GM10266 (cell line): ENCODE results near the gene PTH2.
"Not testable (repeated sequence)": the region's sequence is repeated elsewhere in the genome, so short reads cannot be mapped to it uniquely, and the experiment has no call there.

Experiments
- DNase-seq: peaks from one replicate; pipeline ENCODE4 v3.0.0; 2012; ENCODE audit errors: extremely low spot score
- TF ChIP-seq, protein P1 (sequence below): IDR thresholded peaks from 2 replicates; pipeline ENCODE4 v1.5.1; 2012; ENCODE audit warnings: mild to moderate bottlenecking, low read depth; ENCODE audit not compliant: control insufficient read depth, insufficient read depth; ENCODE audit errors: missing control alignments

PTH2 gene

DNA sequence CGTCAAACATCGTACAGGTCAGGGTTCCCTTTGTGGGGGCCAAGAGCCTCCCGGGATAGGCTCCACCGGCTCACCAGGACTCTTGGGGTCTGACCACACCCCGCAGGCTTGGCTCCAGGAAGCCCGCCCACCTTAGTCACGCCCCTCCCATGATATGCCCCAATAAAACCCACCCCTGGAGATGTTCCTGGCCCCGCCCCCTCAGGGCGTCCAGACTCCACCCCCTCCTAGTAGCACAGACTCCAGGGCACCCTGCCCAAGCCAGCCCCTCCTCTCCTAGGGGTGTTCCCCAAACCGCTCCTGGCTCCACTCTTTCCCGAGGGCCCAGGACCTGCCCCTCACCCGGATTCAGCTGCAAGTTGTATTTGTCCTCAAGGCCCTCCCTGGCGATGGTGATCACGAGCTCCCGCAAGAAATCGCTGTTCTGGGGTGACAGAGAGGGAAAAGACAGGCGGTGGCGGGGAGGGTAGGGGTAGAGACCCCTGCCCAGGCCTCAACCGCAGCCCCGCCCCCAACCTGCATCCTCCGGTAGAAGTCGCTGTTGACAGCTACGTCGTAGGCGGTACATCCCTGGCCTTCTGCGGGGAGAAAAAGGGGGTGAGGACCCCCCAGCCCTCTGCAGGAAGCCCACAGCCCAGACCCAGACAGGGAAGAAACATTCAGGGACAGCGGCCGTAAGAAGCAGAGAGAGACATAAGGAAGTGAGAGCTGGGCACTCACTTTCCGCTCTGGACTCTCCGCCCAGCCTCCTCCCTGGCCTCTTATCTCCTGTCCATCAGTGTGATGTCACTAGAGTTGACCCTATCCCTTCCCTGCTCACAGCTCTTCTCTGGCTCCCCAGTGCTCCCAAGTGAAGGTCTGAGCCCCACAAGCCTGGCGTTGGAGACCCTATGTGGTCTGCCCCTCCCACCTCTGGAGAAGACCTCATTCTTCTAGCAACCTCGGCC, 24.5 kb upstream of the PTH2 start:
- TF ChIP-seq, protein P1, sequence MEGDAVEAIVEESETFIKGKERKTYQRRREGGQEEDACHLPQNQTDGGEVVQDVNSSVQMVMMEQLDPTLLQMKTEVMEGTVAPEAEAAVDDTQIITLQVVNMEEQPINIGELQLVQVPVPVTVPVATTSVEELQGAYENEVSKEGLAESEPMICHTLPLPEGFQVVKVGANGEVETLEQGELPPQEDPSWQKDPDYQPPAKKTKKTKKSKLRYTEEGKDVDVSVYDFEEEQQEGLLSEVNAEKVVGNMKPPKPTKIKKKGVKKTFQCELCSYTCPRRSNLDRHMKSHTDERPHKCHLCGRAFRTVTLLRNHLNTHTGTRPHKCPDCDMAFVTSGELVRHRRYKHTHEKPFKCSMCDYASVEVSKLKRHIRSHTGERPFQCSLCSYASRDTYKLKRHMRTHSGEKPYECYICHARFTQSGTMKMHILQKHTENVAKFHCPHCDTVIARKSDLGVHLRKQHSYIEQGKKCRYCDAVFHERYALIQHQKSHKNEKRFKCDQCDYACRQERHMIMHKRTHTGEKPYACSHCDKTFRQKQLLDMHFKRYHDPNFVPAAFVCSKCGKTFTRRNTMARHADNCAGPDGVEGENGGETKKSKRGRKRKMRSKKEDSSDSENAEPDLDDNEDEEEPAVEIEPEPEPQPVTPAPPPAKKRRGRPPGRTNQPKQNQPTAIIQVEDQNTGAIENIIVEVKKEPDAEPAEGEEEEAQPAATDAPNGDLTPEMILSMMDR = no peak
- DNase-seq = no peak

- DNase-seq = no peak
- TF ChIP-seq, protein P1 = peak; percentile 10
Measured at GRCh38 chr19:49445997-49446396, 22.8 kb upstream of the PTH2 start.

DNA sequence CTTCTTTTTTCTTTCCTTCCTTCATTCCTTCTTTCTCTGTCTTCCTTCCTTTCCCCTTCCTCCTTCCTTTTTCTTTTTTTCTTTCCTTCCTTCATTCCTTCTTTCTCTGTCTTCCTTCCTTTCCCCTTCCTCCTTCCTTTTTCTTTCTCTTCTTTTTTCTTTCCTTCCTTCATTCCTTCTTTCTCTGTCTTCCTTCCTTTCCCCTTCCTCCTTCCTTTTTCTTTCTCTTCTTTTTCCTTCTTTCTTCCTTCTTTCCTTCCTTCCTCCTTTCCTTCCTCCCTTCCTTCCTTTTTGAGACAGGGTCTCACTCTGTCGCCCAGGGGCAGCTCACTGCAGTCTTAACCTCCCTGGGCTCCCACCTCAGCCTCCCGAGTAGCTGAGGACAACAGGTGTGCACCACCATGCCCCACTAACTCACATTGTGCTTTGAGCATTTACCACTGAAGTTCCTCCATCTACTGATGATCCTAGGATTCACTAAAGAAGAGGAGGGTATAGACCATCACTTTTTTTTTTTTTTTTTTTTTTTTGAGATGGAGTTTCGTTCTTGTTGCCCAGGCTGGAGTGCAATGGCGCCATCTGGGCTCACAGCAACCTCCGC, 21.0 kb upstream of the PTH2 start:
- not testable (repeated sequence) for DNase-seq

GRCh38 chr19:49443366-49444099, 20.3 kb upstream of the PTH2 start:
- TF ChIP-seq, protein P1 = peak; percentile 97
- DNase-seq = peak; percentile 94

GRCh38 chr19:49442771-49443365, 19.6 kb upstream of the PTH2 start:
- DNase-seq = peak; percentile 86
- TF ChIP-seq, protein P1 = no peak

DNA sequence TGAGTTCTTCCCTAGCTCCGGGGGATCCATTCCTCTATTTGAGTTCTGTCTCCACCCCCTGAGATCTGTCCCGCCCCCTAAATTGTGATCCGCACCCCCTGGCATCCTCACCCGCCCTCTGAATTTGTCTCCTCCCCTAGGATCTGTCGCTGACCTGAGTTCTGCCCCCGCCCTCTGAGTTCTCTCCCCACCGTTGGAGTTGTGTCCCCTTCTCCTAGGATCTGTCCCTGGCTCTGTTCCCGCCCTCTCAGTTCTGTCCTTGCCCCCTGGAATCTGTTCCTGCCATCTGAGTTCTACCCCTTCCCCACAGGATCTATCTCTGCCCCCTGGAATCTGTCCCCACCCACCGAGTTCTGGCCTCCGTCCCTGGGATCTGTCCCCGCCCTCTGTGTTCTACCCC, 19.1 kb upstream of the PTH2 start:
- no peak for DNase-seq
- TF ChIP-seq, protein P1 = no peak

GRCh38 chr19:49441960-49442350, 18.7 kb upstream of the PTH2 start:
- DNase-seq = no peak
- TF ChIP-seq, protein P1 = no peak
